ENCODE measurements around the gene ZFR2. TPM values are rescaled to one million over a fixed set of nuclear protein-coding genes. Genes with fewer than 3 reads are reported as not detected.

The ZFR2 gene
- polyA plus RNA-seq, 1 of the 3 experiments (the other 2 are of a cell fraction): 0.44 TPM

DNA sequence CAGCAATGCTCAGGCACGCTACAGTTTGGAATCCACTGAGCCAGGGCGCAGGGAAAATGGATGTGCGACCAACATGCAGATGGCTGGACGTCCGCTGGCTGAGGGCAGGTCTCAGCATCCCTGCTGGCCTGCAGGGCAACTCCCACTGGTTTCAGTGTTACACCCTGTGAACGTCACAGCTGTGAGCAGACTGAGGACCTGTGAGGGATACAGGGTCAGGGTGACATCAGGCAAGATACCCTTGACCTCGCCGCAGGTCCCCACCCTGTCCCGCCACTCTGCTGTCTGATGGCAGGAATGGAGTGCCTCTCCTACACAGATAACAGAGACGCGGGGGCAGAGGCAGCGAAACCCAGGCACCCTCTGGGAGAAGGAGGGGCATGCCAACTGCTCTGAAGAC is 19.1 kb downstream of the ZFR2 start:
- no peaks in the 10 kb centered on the region for H3K79me2 ChIP-seq (ENCODE audit: insufficient read depth)
- H3K9me2 ChIP-seq: no peaks in the 10 kb centered on the region
- H4K20me1 ChIP-seq (ENCODE audit: insufficient read depth): no peaks in the 10 kb centered on the region
- no peaks in the 10 kb centered on the region for H3K4me1 ChIP-seq (ENCODE audit: control insufficient read depth in 1 of 2, insufficient read depth in 2 of 2, low read depth in 1 of 2, low read length in 1 of 2)
- no peak overlapping the region for H3K4me3 ChIP-seq (ENCODE audit: low read depth in 2 of 2, low read length in 1 of 2)
- ChIA-PET POLR2A (no interaction called here), CTCF (interaction anchor here (1.2 to 1.6 kb wide), 3 partner anchors 9 to 31 kb away, joined by 4 read pairs; no protein-coding TSS in a partner anchor)
- H3K4me2 ChIP-seq: no peak overlapping the region
- no peak overlapping the region for H2AFZ ChIP-seq (ENCODE audit: low read depth)
- TF ChIP-seq MEF2A (IDR thresholded peaks at IDR 0.05; ENCODE audit: borderline replicate concordance, low read depth): no peak
- TF ChIP-seq FOXJ3 (CRISPR knock-in tag; IDR thresholded peaks at IDR 0.05): no peak
- no peak for TF ChIP-seq EP300 (IDR thresholded peaks at IDR 0.05; ENCODE audit: borderline replicate concordance in 1 of 2, low read depth in 1 of 2, low read length in 1 of 2)
- TF ChIP-seq, protein P1, sequence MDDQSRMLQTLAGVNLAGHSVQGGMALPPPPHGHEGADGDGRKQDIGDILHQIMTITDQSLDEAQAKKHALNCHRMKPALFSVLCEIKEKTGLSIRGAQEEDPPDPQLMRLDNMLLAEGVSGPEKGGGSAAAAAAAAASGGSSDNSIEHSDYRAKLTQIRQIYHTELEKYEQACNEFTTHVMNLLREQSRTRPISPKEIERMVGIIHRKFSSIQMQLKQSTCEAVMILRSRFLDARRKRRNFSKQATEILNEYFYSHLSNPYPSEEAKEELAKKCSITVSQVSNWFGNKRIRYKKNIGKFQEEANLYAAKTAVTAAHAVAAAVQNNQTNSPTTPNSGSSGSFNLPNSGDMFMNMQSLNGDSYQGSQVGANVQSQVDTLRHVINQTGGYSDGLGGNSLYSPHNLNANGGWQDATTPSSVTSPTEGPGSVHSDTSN (IDR thresholded peaks at IDR 0.05): no peak
- no peak for TF ChIP-seq SIN3A (IDR thresholded peaks at IDR 0.05; ENCODE audit: borderline replicate concordance, low read depth, low read length)
- no peak for TF ChIP-seq RFX5 (IDR thresholded peaks at IDR 0.05; ENCODE audit: low read length)
- no peak for TF ChIP-seq YY1 (IDR thresholded peaks at IDR 0.05; ENCODE audit: low read depth)
- TF ChIP-seq GATA2 (CRISPR knock-in tag; IDR thresholded peaks at IDR 0.05): no peak
- TF ChIP-seq, protein P2, sequence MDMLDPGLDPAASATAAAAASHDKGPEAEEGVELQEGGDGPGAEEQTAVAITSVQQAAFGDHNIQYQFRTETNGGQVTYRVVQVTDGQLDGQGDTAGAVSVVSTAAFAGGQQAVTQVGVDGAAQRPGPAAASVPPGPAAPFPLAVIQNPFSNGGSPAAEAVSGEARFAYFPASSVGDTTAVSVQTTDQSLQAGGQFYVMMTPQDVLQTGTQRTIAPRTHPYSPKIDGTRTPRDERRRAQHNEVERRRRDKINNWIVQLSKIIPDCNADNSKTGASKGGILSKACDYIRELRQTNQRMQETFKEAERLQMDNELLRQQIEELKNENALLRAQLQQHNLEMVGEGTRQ (IDR thresholded peaks at IDR 0.05; ENCODE audit: borderline replicate concordance, low read depth, low read length): no peak
- TF ChIP-seq, protein P3, sequence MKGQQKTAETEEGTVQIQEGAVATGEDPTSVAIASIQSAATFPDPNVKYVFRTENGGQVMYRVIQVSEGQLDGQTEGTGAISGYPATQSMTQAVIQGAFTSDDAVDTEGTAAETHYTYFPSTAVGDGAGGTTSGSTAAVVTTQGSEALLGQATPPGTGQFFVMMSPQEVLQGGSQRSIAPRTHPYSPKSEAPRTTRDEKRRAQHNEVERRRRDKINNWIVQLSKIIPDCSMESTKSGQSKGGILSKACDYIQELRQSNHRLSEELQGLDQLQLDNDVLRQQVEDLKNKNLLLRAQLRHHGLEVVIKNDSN (IDR thresholded peaks at IDR 0.05; ENCODE audit: borderline replicate concordance, low read depth): no peak
- TF ChIP-seq RAD21 (IDR thresholded peaks at IDR 0.05; ENCODE audit: low read length): no peak
- TF ChIP-seq, protein P4, sequence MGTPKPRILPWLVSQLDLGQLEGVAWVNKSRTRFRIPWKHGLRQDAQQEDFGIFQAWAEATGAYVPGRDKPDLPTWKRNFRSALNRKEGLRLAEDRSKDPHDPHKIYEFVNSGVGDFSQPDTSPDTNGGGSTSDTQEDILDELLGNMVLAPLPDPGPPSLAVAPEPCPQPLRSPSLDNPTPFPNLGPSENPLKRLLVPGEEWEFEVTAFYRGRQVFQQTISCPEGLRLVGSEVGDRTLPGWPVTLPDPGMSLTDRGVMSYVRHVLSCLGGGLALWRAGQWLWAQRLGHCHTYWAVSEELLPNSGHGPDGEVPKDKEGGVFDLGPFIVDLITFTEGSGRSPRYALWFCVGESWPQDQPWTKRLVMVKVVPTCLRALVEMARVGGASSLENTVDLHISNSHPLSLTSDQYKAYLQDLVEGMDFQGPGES (IDR thresholded peaks at IDR 0.05; ENCODE audit: low read depth, low read length): no peak
- TF ChIP-seq, protein P5, sequence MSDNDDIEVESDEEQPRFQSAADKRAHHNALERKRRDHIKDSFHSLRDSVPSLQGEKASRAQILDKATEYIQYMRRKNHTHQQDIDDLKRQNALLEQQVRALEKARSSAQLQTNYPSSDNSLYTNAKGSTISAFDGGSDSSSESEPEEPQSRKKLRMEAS (IDR thresholded peaks at IDR 0.05; ENCODE audit: low read depth): no peak
- no peak for TF ChIP-seq POLR2AphosphoS5 (IDR thresholded peaks at IDR 0.05; ENCODE audit: low read depth, low read length)
- TF ChIP-seq NRF1 (IDR thresholded peaks at IDR 0.05; ENCODE audit: low read depth, low read length): no peak
- TF ChIP-seq JUND (IDR thresholded peaks at IDR 0.05): no peak
- no peak for TF ChIP-seq CHD2 (IDR thresholded peaks at IDR 0.05; ENCODE audit: low read length, partially characterized antibody)
- H3F3A ChIP-seq (replicated peaks; ENCODE audit: insufficient read depth): no peaks in the 10 kb centered on the region
- DNase-seq: no peak
- no peak overlapping the region for H3K9ac ChIP-seq
- 84% methylated on average over 4 of the region's 12 CpGs for WGBS (ENCODE audit: low lambda C conversion rate)
- no peaks in the 10 kb centered on the region for H3K9me3 ChIP-seq
- no peak overlapping the region for H3K27ac ChIP-seq (ENCODE audit: low read depth in 2 of 2, low read length in 1 of 2)
- H3K27me3 ChIP-seq (ENCODE audit: insufficient read depth): peaks cover 7% of the 10 kb centered on the region; the same call in 1 of the 2 replicates
- H3K36me3 ChIP-seq (replicated peaks in 1 of 2; ENCODE audit: control insufficient read depth in 1 of 2, insufficient read depth in 2 of 2, low read length in 1 of 2): no peaks in the 10 kb centered on the region
